WTC11 (cell line): ENCODE measurements around the gene PEAR1.

Experiments
- E2F1 ChIP-seq: sonication (generic); formaldehyde crosslinking; IDR thresholded peaks from 2 replicates; pipeline ENCODE4 v1.8.0; 2022; ENCODE audit warnings: mild to moderate bottlenecking, missing genetic modification reagents
- TF ChIP-seq, protein P1 (sequence below): fragments of 200-600 bp; IDR thresholded peaks from 2 replicates; pipeline ENCODE4 v1.8.0; 2022; ENCODE audit warnings: antibody characterized with exemption

GRCh38 chr1:156885314-156885713 is 8.2 kb upstream of the PEAR1 start:
- no peak for TF ChIP-seq E2F1
- TF ChIP-seq, protein P1, sequence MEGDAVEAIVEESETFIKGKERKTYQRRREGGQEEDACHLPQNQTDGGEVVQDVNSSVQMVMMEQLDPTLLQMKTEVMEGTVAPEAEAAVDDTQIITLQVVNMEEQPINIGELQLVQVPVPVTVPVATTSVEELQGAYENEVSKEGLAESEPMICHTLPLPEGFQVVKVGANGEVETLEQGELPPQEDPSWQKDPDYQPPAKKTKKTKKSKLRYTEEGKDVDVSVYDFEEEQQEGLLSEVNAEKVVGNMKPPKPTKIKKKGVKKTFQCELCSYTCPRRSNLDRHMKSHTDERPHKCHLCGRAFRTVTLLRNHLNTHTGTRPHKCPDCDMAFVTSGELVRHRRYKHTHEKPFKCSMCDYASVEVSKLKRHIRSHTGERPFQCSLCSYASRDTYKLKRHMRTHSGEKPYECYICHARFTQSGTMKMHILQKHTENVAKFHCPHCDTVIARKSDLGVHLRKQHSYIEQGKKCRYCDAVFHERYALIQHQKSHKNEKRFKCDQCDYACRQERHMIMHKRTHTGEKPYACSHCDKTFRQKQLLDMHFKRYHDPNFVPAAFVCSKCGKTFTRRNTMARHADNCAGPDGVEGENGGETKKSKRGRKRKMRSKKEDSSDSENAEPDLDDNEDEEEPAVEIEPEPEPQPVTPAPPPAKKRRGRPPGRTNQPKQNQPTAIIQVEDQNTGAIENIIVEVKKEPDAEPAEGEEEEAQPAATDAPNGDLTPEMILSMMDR, result no peak
